Vagina (tissue), 2 donors: ENCODE measurements around the gene PUSL1. TPM values are rescaled to one million over a fixed set of nuclear protein-coding genes. Genes with fewer than 3 reads are reported as not detected.

Experiments used
- DNase-seq, 2 donors: peaks; one replicate each; pipeline ENCODE4 v3.0.0-alpha.2; 2017; ENCODE audit errors: extremely low spot score in 2 of 2
- H3K27ac ChIP-seq: fragments of 200-600 bp; sonication (generic); one replicate; pipeline ENCODE4 v1.5.1; 2019
- H3K27me3 ChIP-seq: fragments of 200-600 bp; sonication (generic); one replicate; pipeline ENCODE4 v1.5.1; 2019
- H3K36me3 ChIP-seq, 2 donors: fragments of 200-600 bp; sonication (generic); one replicate each; pipeline ENCODE4 v1.5.1; 2017 to 2019
- H3K4me1 ChIP-seq: fragments of 200-600 bp; sonication (generic); one replicate; pipeline ENCODE4 v1.5.1; 2019
- H3K4me3 ChIP-seq, 2 donors: fragments of 200-600 bp; sonication (generic); 1 replicate in 1 of 2; 2 replicates in 1 of 2; pipeline ENCODE4 v1.5.1; 2016 to 2019
- H3K9me3 ChIP-seq: fragments of 200-600 bp; sonication (generic); one replicate; pipeline ENCODE4 v1.5.1; 2019
- CTCF ChIP-seq, 3 experiments: fragments of 450-650 bp in 2 of 3; fragments of 200-600 bp in 1 of 3; sonication (generic) in 1 of 3; IDR thresholded peaks; one replicate each; pipeline ENCODE4 v1.5.1; 2017 to 2019; ENCODE audit warnings: antibody characterized with exemption in 3 of 3, mild to moderate bottlenecking in 2 of 3, moderate library complexity in 2 of 3
- POLR2A ChIP-seq, 2 donors: fragments of 450-650 bp; IDR thresholded peaks; one replicate each; pipeline ENCODE4 v1.6.1; 2017; ENCODE audit warnings: antibody characterized with exemption in 2 of 2, mild to moderate bottlenecking in 2 of 2, moderate library complexity in 2 of 2
- POLR2AphosphoS5 ChIP-seq, 2 donors: sonication (generic); formaldehyde crosslinking; IDR thresholded peaks; one replicate each; pipeline ENCODE4 v1.9.0; 2017; ENCODE audit warnings: antibody characterized with exemption in 2 of 2, mild to moderate bottlenecking in 2 of 2, low read depth in 1 of 2; ENCODE audit not compliant: insufficient read depth in 1 of 2
- intact Hi-C: fragments of 100-400 bp; cut with DNase I; formaldehyde crosslinking; loops from one replicate; pipeline ENCODE4 v1.15.1; 2023
- total RNA-seq: library from RNA; depleted of rRNA; stranded (reverse); fragments of >200 nt; gene quantifications from one replicate; pipeline ENCODE4 v1.2.3, GENCODE V29; 2016

The PUSL1 gene
- total RNA-seq, 1 donor from 2014 or later, result 31.2 TPM

- Histone ChIP-seq H3K9me3 (no peaks in the 10 kb centered on the region), H3K27me3 (no peaks in the 10 kb centered on the region), H3K4me3 (no peak overlapping the region), H3K4me1 (peaks cover 43% of the 10 kb centered on the region), H3K36me3 (peaks cover 0 to 28% of the 10 kb centered on the region in 2 donors), H3K27ac (no peak overlapping the region)
- intact Hi-C loops, result no loop called here
- no peak for DNase-seq
- TF ChIP-seq POLR2AphosphoS5 (IDR thresholded peaks at IDR 0.05; ENCODE audit: insufficient read depth in 1 of 2, low read depth in 1 of 2) (no peak), CTCF (IDR thresholded peaks at IDR 0.05) (no peak), POLR2A (IDR thresholded peaks at IDR 0.05) (no peak)
These were observed 34.3 kb downstream of the PUSL1 start for GRCh38 chr1:1342584-1343115.

GRCh38 chr1:1343811-1344421, 35.5 kb downstream of the PUSL1 start:
- H3K4me1 ChIP-seq, result peaks cover 51% of the 10 kb centered on the region
- H3K4me3 ChIP-seq, result no peak overlapping the region
- DNase-seq, result no peak

GRCh38 chr1:1344655-1345361, 36.4 kb downstream of the PUSL1 start:
- Histone ChIP-seq H3K36me3 (peaks cover 0 to 7% of the 10 kb centered on the region in 2 donors), H3K4me1 (peaks cover 51% of the 10 kb centered on the region), H3K4me3 (no peak overlapping the region), H3K27me3 (no peaks in the 10 kb centered on the region), H3K27ac (peak overlapping the region; percentile 81), H3K9me3 (no peaks in the 10 kb centered on the region)
- DNase-seq, result no peak
- TF ChIP-seq POLR2AphosphoS5 (IDR thresholded peaks at IDR 0.05; ENCODE audit: insufficient read depth in 1 of 2, low read depth in 1 of 2) (no peak), CTCF (IDR thresholded peaks at IDR 0.05) (peak in 1 of 3 experiments; percentile 9)
- intact Hi-C loops, result loop anchor here (5.0 kb wide), 1 partner anchor 38 kb away; the partner anchor contains the start of genes ACAP3 and PUSL1

More at GRCh38 chr1:1343811-1344421, 35.5 kb downstream of the PUSL1 start:
- Histone ChIP-seq H3K36me3 (peaks cover 0 to 15% of the 10 kb centered on the region in 2 donors), H3K27ac (peak overlapping the region; percentile 81), H3K27me3 (no peaks in the 10 kb centered on the region), H3K9me3 (no peaks in the 10 kb centered on the region)
- intact Hi-C loops, result no loop called here
- TF ChIP-seq POLR2A (IDR thresholded peaks at IDR 0.05) (no peak), POLR2AphosphoS5 (IDR thresholded peaks at IDR 0.05; ENCODE audit: insufficient read depth in 1 of 2, low read depth in 1 of 2) (no peak), CTCF (IDR thresholded peaks at IDR 0.05) (no peak)

- DNase-seq, result no peak
- Histone ChIP-seq H3K9me3 (no peaks in the 10 kb centered on the region), H3K4me3 (no peak overlapping the region), H3K4me1 (peaks cover 51% of the 10 kb centered on the region), H3K36me3 (peaks cover 0 to 1% of the 10 kb centered on the region in 2 donors), H3K27me3 (no peaks in the 10 kb centered on the region), H3K27ac (peak overlapping the region; percentile 81)
- TF ChIP-seq CTCF (IDR thresholded peaks at IDR 0.05) (no peak), POLR2A (IDR thresholded peaks at IDR 0.05) (no peak), POLR2AphosphoS5 (IDR thresholded peaks at IDR 0.05; ENCODE audit: insufficient read depth in 1 of 2, low read depth in 1 of 2) (no peak)
- intact Hi-C loops, result loop anchor here (5.0 kb wide), 1 partner anchor 38 kb away; the partner anchor contains the start of genes ACAP3 and PUSL1
These were observed 37.0 kb downstream of the PUSL1 start for GRCh38 chr1:1345384-1345783.
